WTC11 (cell line): ENCODE measurements around the gene KRT72. TPM values are rescaled to one million over a fixed set of nuclear protein-coding genes. Genes with fewer than 3 reads are reported as not detected.

Experiments
- ATAC-seq: fragments of 200-7000 bp; cut with Tn5 transposase; 2 replicates; pipeline ENCODE4 v1.10.0; 2021; ENCODE audit warnings: mild to moderate bottlenecking, moderate library complexity
- CTCF ChIA-PET: fragments of 300-600 bp; sonication (Branson Sonifier 250); formaldehyde crosslinking; loops from one replicate; lab custom pipeline; 2021; ENCODE audit warnings: antibody characterized with exemption; lab: Charles Lee
- POLR2A ChIA-PET: fragments of 350-600 bp; sonication (Branson Sonifier 250); formaldehyde crosslinking; loops from one replicate; lab custom pipeline; 2021; ENCODE audit warnings: antibody characterized with exemption; lab: Charles Lee
- DNase-seq: peaks from one replicate; pipeline ENCODE4 v3.0.0; 2021; ENCODE audit warnings: low spot score
- H3K27ac Mint-ChIP-seq: 2 replicates; pipeline ENCODE4 v1.8.0; 2021; ENCODE audit warnings: mixed read lengths
- H3K27me3 Mint-ChIP-seq: 2 replicates; pipeline ENCODE4 v1.8.0; 2021; ENCODE audit warnings: low read depth, mild to moderate bottlenecking, moderate library complexity, mixed read lengths
- H3K36me3 Mint-ChIP-seq: 2 replicates; pipeline ENCODE4 v1.8.0; 2021; ENCODE audit warnings: mixed read lengths
- H3K4me1 Mint-ChIP-seq: 2 replicates; pipeline ENCODE4 v1.8.0; 2022; ENCODE audit warnings: mixed read lengths
- H3K4me3 Mint-ChIP-seq: 2 replicates; pipeline ENCODE4 v1.8.0; 2021; ENCODE audit warnings: mild to moderate bottlenecking, moderate library complexity, mixed read lengths
- H3K9me3 Mint-ChIP-seq: 2 replicates; pipeline ENCODE4 v1.8.0; 2021; ENCODE audit warnings: mixed read lengths
- ATF1 ChIP-seq: sonication (generic); formaldehyde crosslinking; IDR thresholded peaks from 2 replicates; pipeline ENCODE4 v1.8.1; 2023; ENCODE audit warnings: mild to moderate bottlenecking, moderate library complexity, missing genetic modification reagents
- EMX1 ChIP-seq: fragments of 250-450 bp; sonication (Bioruptor Pico); IDR thresholded peaks from 2 replicates; pipeline ENCODE4 v1.8.0; 2021; ENCODE audit warnings: mild to moderate bottlenecking
- FOXK1 ChIP-seq: sonication (generic); formaldehyde crosslinking; IDR thresholded peaks from 2 replicates; pipeline ENCODE4 v1.8.0; 2022; ENCODE audit warnings: mild to moderate bottlenecking, moderate library complexity, missing genetic modification reagents
- FOXP1 ChIP-seq: sonication (generic); formaldehyde crosslinking; IDR thresholded peaks from 2 replicates; pipeline ENCODE4 v1.8.0; 2022; ENCODE audit warnings: missing genetic modification reagents, mild to moderate bottlenecking, moderate library complexity, borderline replicate concordance
- HMGA2 ChIP-seq: fragments of 250-450 bp; sonication (Bioruptor Pico); IDR thresholded peaks from 2 replicates; pipeline ENCODE4 v1.4.0; 2021; ENCODE audit warnings: mild to moderate bottlenecking, moderate library complexity
- JAZF1 ChIP-seq: fragments of 250-450 bp; sonication (Bioruptor Pico); IDR thresholded peaks from 2 replicates; pipeline ENCODE4 v1.9.0; 2021; ENCODE audit warnings: moderate library complexity, mild to moderate bottlenecking, inconsistent platforms
- NFATC4 ChIP-seq: fragments of 250-450 bp; sonication (Bioruptor Pico); IDR thresholded peaks from 2 replicates; pipeline ENCODE4 v1.9.0; 2021; ENCODE audit warnings: mild to moderate bottlenecking
- NR1H2 ChIP-seq: sonication (generic); formaldehyde crosslinking; IDR thresholded peaks from 2 replicates; pipeline ENCODE4 v1.9.0; 2021; ENCODE audit warnings: mild to moderate bottlenecking, moderate library complexity, missing genetic modification reagents
- PRRX2 ChIP-seq: fragments of 250-450 bp; sonication (Bioruptor Pico); IDR thresholded peaks from 2 replicates; pipeline ENCODE4 v1.8.0; 2021; ENCODE audit warnings: mild to moderate bottlenecking
- SMAD3 ChIP-seq: sonication (generic); formaldehyde crosslinking; IDR thresholded peaks from 2 replicates; pipeline ENCODE4 v1.8.0; 2022; ENCODE audit warnings: missing genetic modification reagents, mild to moderate bottlenecking, borderline replicate concordance
- SP1 ChIP-seq: sonication (generic); formaldehyde crosslinking; conservative IDR thresholded peaks from 2 replicates; pipeline ENCODE4 v1.8.1; 2022; ENCODE audit warnings: missing genetic modification reagents
- TP53 ChIP-seq: sonication (generic); formaldehyde crosslinking; IDR thresholded peaks from 2 replicates; pipeline ENCODE4 v1.8.1; 2023; ENCODE audit warnings: mild to moderate bottlenecking, missing genetic modification reagents
- ZBTB21 ChIP-seq: sonication (generic); formaldehyde crosslinking; IDR thresholded peaks from 2 replicates; pipeline ENCODE4 v1.8.1; 2023; ENCODE audit warnings: mild to moderate bottlenecking, missing genetic modification reagents, borderline replicate concordance
- ZNF219 ChIP-seq: sonication (generic); formaldehyde crosslinking; IDR thresholded peaks from 2 replicates; pipeline ENCODE4 v1.8.0; 2023; ENCODE audit warnings: missing genetic modification reagents, mild to moderate bottlenecking, borderline replicate concordance
- ZNF416 ChIP-seq: fragments of 250-450 bp; sonication (Bioruptor Pico); IDR thresholded peaks from 2 replicates; pipeline ENCODE4 v1.9.0; 2021; ENCODE audit warnings: mild to moderate bottlenecking, inconsistent platforms
- ZNF671 ChIP-seq: fragments of 250-450 bp; sonication (Bioruptor Pico); IDR thresholded peaks from 2 replicates; pipeline ENCODE4 v1.8.0; 2021; ENCODE audit warnings: mild to moderate bottlenecking
- total RNA-seq: library from RNA; stranded (reverse); gene quantifications from 3 replicates; pipeline ENCODE4 v1.2.3, GENCODE V29; 2021
- TF ChIP-seq, protein P1 (sequence below): sonication (generic); formaldehyde crosslinking; IDR thresholded peaks from 2 replicates; pipeline ENCODE4 v1.8.0; 2022; ENCODE audit warnings: mild to moderate bottlenecking, missing genetic modification reagents
- TF ChIP-seq, protein P2 (sequence below): sonication (generic); formaldehyde crosslinking; IDR thresholded peaks from 2 replicates; pipeline ENCODE4 v1.8.0; 2022; ENCODE audit warnings: mild to moderate bottlenecking, missing genetic modification reagents
- TF ChIP-seq, protein P3 (sequence below): sonication (generic); formaldehyde crosslinking; IDR thresholded peaks from 2 replicates; pipeline ENCODE4 v1.8.0; 2022; ENCODE audit warnings: mild to moderate bottlenecking, missing genetic modification reagents
- TF ChIP-seq, protein P4 (sequence below): sonication (generic); formaldehyde crosslinking; IDR thresholded peaks from 2 replicates; pipeline ENCODE4 v1.8.1; 2023; ENCODE audit warnings: mild to moderate bottlenecking, missing genetic modification reagents, borderline replicate concordance
- TF ChIP-seq, protein P5 (sequence below): sonication (generic); formaldehyde crosslinking; IDR thresholded peaks from 2 replicates; pipeline ENCODE4 v1.8.0; 2023; ENCODE audit warnings: missing genetic modification reagents, mild to moderate bottlenecking, borderline replicate concordance
- TF ChIP-seq, protein P6 (sequence below): fragments of 250-450 bp; sonication (Bioruptor Pico); IDR thresholded peaks from 2 replicates; pipeline ENCODE4 v1.9.0; 2021; ENCODE audit warnings: mild to moderate bottlenecking

KRT72 gene
- total RNA-seq, 1 experiment from 2014 or later: not detected

DNA sequence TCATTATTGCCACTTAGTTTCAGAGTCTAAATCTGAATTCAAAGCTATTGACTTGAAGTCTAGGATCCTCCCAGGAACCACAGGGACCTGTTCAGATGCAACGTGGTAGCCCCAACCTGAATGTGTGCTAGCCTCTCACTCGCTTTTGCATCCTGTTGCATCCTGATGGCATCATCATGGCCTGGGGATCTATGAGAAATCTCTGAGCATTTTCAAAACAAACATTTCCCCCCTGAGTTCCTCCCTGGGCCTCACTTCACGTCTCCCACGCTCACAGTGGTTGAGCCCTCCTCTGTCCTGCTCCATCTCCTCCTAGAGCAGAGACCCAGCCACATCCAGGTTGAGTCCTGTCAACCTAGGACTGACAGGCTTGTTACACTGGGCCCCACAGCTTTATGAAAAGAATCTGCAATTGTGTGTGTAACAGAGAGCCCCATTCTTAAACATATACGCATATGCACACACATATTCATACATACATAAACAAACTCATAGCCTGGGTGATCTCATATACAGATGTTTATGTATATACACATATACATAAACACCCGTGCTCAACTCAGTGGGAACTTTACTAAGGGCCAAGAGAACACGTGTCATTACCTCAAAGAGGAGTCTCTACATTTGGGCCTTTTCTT, 5.4 kb upstream of the KRT72 start (continued):
- TF ChIP-seq, protein P1, sequence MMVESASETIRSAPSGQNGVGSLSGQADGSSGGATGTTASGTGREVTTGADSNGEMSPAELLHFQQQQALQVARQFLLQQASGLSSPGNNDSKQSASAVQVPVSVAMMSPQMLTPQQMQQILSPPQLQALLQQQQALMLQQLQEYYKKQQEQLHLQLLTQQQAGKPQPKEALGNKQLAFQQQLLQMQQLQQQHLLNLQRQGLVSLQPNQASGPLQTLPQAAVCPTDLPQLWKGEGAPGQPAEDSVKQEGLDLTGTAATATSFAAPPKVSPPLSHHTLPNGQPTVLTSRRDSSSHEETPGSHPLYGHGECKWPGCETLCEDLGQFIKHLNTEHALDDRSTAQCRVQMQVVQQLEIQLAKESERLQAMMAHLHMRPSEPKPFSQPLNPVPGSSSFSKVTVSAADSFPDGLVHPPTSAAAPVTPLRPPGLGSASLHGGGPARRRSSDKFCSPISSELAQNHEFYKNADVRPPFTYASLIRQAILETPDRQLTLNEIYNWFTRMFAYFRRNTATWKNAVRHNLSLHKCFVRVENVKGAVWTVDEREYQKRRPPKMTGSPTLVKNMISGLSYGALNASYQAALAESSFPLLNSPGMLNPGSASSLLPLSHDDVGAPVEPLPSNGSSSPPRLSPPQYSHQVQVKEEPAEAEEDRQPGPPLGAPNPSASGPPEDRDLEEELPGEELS (CRISPR knock-in tag): no peak
- no peak for TF ChIP-seq HMGA2 (CRISPR knock-in tag)
- no peak for TF ChIP-seq NR1H2 (CRISPR knock-in tag)
- TF ChIP-seq, protein P2, sequence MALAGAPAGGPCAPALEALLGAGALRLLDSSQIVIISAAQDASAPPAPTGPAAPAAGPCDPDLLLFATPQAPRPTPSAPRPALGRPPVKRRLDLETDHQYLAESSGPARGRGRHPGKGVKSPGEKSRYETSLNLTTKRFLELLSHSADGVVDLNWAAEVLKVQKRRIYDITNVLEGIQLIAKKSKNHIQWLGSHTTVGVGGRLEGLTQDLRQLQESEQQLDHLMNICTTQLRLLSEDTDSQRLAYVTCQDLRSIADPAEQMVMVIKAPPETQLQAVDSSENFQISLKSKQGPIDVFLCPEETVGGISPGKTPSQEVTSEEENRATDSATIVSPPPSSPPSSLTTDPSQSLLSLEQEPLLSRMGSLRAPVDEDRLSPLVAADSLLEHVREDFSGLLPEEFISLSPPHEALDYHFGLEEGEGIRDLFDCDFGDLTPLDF (CRISPR knock-in tag): no peak
- no peak for TF ChIP-seq ZBTB21
- TF ChIP-seq NFATC4 (CRISPR knock-in tag): no peak
- no peak for TF ChIP-seq PRRX2
- no peak for TF ChIP-seq SP1 (CRISPR knock-in tag)

DNA sequence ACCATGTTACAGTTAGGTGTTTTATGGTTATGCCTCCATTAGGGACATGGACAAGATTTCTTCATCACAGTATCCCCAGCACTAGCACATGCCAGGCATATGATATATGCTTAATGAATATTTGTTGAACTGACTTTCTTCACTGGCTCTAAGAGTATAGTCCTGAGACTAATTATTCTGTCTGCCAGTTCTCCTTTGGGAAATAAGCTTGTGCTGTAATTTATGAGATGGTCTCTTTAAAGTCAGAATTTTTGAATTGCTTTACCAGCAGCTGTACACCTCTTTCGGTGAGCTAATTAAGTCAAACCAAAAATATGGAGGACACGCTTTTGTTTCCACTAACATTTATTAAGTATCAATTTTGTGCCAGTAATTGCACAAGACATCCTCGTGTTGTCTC, 4.8 kb upstream of the KRT72 start:
- Mint-ChIP-seq H3K27ac (no peak overlapping the region), H3K9me3 (no peaks in the 10 kb centered on the region), H3K4me1 (peaks cover 4% of the 10 kb centered on the region; the same call in 1 of the 2 replicates), H3K27me3 (peaks cover 21% of the 10 kb centered on the region), H3K4me3 (no peak overlapping the region), H3K36me3 (no peaks in the 10 kb centered on the region)
- CTCF ChIA-PET: interaction anchor here (1.0 kb wide), 1 partner anchor 265 kb away, joined by 4 read pairs; no protein-coding TSS in a partner anchor
- DNase-seq (no peak), ATAC-seq (no peak)
- TF ChIP-seq TP53: no peak
- no peak for TF ChIP-seq NFATC4 (CRISPR knock-in tag)
- TF ChIP-seq, protein P3, sequence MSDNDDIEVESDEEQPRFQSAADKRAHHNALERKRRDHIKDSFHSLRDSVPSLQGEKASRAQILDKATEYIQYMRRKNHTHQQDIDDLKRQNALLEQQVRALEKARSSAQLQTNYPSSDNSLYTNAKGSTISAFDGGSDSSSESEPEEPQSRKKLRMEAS (CRISPR knock-in tag): no peak
- no peak for TF ChIP-seq FOXK1 (CRISPR knock-in tag)
- TF ChIP-seq, protein P4, sequence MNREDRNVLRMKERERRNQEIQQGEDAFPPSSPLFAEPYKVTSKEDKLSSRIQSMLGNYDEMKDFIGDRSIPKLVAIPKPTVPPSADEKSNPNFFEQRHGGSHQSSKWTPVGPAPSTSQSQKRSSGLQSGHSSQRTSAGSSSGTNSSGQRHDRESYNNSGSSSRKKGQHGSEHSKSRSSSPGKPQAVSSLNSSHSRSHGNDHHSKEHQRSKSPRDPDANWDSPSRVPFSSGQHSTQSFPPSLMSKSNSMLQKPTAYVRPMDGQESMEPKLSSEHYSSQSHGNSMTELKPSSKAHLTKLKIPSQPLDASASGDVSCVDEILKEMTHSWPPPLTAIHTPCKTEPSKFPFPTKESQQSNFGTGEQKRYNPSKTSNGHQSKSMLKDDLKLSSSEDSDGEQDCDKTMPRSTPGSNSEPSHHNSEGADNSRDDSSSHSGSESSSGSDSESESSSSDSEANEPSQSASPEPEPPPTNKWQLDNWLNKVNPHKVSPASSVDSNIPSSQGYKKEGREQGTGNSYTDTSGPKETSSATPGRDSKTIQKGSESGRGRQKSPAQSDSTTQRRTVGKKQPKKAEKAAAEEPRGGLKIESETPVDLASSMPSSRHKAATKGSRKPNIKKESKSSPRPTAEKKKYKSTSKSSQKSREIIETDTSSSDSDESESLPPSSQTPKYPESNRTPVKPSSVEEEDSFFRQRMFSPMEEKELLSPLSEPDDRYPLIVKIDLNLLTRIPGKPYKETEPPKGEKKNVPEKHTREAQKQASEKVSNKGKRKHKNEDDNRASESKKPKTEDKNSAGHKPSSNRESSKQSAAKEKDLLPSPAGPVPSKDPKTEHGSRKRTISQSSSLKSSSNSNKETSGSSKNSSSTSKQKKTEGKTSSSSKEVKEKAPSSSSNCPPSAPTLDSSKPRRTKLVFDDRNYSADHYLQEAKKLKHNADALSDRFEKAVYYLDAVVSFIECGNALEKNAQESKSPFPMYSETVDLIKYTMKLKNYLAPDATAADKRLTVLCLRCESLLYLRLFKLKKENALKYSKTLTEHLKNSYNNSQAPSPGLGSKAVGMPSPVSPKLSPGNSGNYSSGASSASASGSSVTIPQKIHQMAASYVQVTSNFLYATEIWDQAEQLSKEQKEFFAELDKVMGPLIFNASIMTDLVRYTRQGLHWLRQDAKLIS (CRISPR knock-in tag): no peak
- no peak for TF ChIP-seq ZNF671 (CRISPR knock-in tag)
- TF ChIP-seq EMX1 (CRISPR knock-in tag): no peak
- TF ChIP-seq, protein P5, sequence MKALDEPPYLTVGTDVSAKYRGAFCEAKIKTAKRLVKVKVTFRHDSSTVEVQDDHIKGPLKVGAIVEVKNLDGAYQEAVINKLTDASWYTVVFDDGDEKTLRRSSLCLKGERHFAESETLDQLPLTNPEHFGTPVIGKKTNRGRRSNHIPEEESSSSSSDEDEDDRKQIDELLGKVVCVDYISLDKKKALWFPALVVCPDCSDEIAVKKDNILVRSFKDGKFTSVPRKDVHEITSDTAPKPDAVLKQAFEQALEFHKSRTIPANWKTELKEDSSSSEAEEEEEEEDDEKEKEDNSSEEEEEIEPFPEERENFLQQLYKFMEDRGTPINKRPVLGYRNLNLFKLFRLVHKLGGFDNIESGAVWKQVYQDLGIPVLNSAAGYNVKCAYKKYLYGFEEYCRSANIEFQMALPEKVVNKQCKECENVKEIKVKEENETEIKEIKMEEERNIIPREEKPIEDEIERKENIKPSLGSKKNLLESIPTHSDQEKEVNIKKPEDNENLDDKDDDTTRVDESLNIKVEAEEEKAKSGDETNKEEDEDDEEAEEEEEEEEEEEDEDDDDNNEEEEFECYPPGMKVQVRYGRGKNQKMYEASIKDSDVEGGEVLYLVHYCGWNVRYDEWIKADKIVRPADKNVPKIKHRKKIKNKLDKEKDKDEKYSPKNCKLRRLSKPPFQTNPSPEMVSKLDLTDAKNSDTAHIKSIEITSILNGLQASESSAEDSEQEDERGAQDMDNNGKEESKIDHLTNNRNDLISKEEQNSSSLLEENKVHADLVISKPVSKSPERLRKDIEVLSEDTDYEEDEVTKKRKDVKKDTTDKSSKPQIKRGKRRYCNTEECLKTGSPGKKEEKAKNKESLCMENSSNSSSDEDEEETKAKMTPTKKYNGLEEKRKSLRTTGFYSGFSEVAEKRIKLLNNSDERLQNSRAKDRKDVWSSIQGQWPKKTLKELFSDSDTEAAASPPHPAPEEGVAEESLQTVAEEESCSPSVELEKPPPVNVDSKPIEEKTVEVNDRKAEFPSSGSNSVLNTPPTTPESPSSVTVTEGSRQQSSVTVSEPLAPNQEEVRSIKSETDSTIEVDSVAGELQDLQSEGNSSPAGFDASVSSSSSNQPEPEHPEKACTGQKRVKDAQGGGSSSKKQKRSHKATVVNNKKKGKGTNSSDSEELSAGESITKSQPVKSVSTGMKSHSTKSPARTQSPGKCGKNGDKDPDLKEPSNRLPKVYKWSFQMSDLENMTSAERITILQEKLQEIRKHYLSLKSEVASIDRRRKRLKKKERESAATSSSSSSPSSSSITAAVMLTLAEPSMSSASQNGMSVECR: no peak
- no peak for TF ChIP-seq ZNF416
- no peak for TF ChIP-seq PRRX2
- TF ChIP-seq NR1H2 (CRISPR knock-in tag): no peak
- TF ChIP-seq, protein P2 (CRISPR knock-in tag): no peak
- TF ChIP-seq SMAD3 (CRISPR knock-in tag): no peak
- no peak for TF ChIP-seq JAZF1 (CRISPR knock-in tag)
- TF ChIP-seq ZNF219: no peak
- TF ChIP-seq, protein P6, sequence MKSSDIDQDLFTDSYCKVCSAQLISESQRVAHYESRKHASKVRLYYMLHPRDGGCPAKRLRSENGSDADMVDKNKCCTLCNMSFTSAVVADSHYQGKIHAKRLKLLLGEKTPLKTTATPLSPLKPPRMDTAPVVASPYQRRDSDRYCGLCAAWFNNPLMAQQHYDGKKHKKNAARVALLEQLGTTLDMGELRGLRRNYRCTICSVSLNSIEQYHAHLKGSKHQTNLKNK (CRISPR knock-in tag): no peak
- no peak for TF ChIP-seq FOXP1 (CRISPR knock-in tag)
- no peak for TF ChIP-seq ATF1
- POLR2A ChIA-PET: no interaction called here
